IPS-18a (cell line): Measurements from ENCODE around the gene LCE4A.

ENCODE experiments used
- H3K27ac ChIP-seq: one replicate; pipeline ENCODE4 v1.5.1; 2013; ENCODE audit warnings: low read length
- H3K27me3 ChIP-seq: one replicate; pipeline ENCODE4 v1.6.1; 2013; ENCODE audit warnings: mild to moderate bottlenecking, low read length; ENCODE audit not compliant: control insufficient read depth, insufficient read depth
- H3K36me3 ChIP-seq: one replicate; pipeline ENCODE4 v1.6.1; 2013; ENCODE audit warnings: low read depth, low read length; ENCODE audit not compliant: control insufficient read depth
- H3K4me1 ChIP-seq: one replicate; pipeline ENCODE4 v1.6.1; 2013; ENCODE audit warnings: low read depth, low read length; ENCODE audit not compliant: control insufficient read depth
- H3K4me3 ChIP-seq: one replicate; pipeline ENCODE4 v1.5.1; 2013; ENCODE audit warnings: low read length
- H3K9ac ChIP-seq: one replicate; pipeline ENCODE4 v1.6.1; 2013; ENCODE audit warnings: mild to moderate bottlenecking, low read length, moderate library complexity
- H3K9me3 ChIP-seq: one replicate; pipeline ENCODE4 v1.6.1; 2013; ENCODE audit warnings: low read depth, low read length; ENCODE audit not compliant: control insufficient read depth

Gene LCE4A

GRCh38 chr1:152745765-152746444, 37.9 kb downstream of the LCE4A start:
- H3K27me3 ChIP-seq = no peaks in the 10 kb centered on the region
- H3K4me3 ChIP-seq = no peak overlapping the region
- no peak overlapping the region for H3K27ac ChIP-seq
- H3K9me3 ChIP-seq = peaks cover 69% of the 10 kb centered on the region
- no peaks in the 10 kb centered on the region for H3K4me1 ChIP-seq
- no peak overlapping the region for H3K9ac ChIP-seq
- H3K36me3 ChIP-seq = no peaks in the 10 kb centered on the region

- no peaks in the 10 kb centered on the region for H3K4me1 ChIP-seq
- H3K27me3 ChIP-seq = no peaks in the 10 kb centered on the region
- peaks cover 59% of the 10 kb centered on the region for H3K9me3 ChIP-seq
- H3K4me3 ChIP-seq = no peak overlapping the region
- H3K9ac ChIP-seq = no peak overlapping the region
- no peak overlapping the region for H3K27ac ChIP-seq
- H3K36me3 ChIP-seq = no peaks in the 10 kb centered on the region
These were observed 39.9 kb downstream of the LCE4A start for GRCh38 chr1:152747831-152748230.

DNA sequence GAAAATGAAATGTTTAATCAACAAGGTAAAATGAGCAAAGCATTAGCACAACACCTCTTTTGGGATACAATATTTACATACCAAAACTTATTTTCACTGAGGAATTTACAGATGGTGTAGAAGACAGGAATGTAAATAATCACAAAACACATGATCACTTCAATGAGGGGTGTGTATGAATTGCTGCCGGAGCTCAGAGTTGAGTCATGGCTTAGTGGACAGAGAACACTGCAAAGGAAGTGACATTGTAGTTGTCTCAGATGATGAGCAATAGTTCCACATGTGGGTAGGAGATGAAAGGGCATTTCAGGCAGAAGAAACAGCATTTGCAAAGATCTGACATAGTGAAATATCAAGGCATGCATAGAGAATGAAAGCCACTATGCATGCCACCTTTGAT, 44.3 kb downstream of the LCE4A start:
- Histone ChIP-seq H3K4me3 (no peak overlapping the region), H3K36me3 (no peaks in the 10 kb centered on the region), H3K9me3 (peaks cover 64% of the 10 kb centered on the region), H3K27me3 (no peaks in the 10 kb centered on the region), H3K9ac (no peak overlapping the region), H3K27ac (no peak overlapping the region), H3K4me1 (no peaks in the 10 kb centered on the region)

DNA sequence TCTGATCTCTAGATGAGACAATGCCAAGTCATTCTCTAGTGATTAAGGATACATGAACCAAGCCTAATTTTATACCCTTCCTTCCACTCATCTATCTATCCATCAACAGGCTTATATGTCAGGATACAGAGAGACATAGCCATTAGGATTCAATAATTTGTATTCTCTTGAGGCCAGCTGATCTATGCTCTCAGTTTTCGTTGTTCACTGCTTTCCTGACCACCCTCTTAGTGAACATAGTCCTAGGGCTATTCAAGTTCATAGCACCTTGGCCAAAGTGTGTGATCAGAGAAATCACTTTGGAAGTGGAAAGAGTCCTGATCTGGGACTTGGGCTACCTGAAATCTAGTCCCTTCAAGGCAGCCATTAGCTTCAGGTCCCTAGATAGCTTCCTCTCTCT, 45.6 kb downstream of the LCE4A start:
- H3K36me3 ChIP-seq = no peaks in the 10 kb centered on the region
- no peaks in the 10 kb centered on the region for H3K4me1 ChIP-seq
- H3K9ac ChIP-seq = no peak overlapping the region
- no peaks in the 10 kb centered on the region for H3K27me3 ChIP-seq
- peaks cover 70% of the 10 kb centered on the region for H3K9me3 ChIP-seq
- no peak overlapping the region for H3K27ac ChIP-seq
- no peak overlapping the region for H3K4me3 ChIP-seq

GRCh38 chr1:152756872-152757271, 48.9 kb downstream of the LCE4A start:
- Histone ChIP-seq H3K9ac (no peak overlapping the region), H3K27ac (no peak overlapping the region), H3K9me3 (peaks cover 75% of the 10 kb centered on the region), H3K27me3 (no peaks in the 10 kb centered on the region), H3K4me1 (no peaks in the 10 kb centered on the region), H3K4me3 (no peak overlapping the region), H3K36me3 (no peaks in the 10 kb centered on the region)

DNA sequence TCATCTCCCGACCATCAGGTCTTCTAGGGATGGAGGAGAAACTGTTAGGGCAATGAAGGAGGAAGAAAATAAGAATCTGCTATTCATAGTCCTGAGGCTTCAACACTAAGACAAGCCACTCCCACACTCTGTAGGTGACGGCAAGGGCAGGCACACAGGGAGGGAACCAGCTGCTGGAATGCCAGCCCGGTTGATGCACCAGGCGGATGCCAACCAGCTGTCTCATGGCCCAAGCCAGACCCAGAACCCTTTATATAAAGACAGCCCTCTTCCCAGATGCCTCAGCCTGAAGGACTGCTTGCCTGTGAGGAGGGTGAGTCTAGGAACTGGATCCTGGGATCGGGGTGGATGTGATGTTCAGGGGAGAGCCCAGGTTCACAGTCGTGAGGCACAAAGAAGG, 49.8 kb downstream of the LCE4A start, which contains the start of gene KPRP:
KPRP (plus strand) TSS at position 279 of the 400 bp plus-strand sequence. CDS start 1,564 bp downstream, outside the sequence.
- H3K9me3 ChIP-seq = peaks cover 75% of the 10 kb centered on the region
- H3K9ac ChIP-seq = no peak within 1 kb of the TSS
- no peak within 1 kb of the TSS for H3K27ac ChIP-seq
- H3K36me3 ChIP-seq = no peaks in the 10 kb centered on the region
- no peaks in the 10 kb centered on the region for H3K4me1 ChIP-seq
- H3K4me3 ChIP-seq = no peak within 1 kb of the TSS
- H3K27me3 ChIP-seq = no peaks in the 10 kb centered on the region

DNA sequence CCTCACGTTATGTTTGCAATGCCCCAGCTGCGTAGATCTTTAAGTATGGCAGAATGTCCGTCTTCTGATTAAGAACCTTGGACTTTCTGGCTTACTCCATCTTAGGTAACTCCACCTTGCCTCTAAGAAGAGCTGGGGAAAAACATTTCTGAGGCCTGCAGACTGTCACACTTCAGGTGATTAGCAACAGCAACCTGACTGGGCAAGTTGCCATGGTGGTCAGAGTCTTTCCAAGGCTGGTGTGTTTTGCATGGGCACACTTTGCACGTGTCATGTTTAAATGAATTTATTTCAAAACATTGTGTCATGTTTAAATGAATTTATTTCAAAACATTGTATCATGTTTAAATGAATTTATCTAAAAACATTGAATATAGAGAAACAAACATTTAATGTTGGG, 50.7 kb downstream of the LCE4A start:
- Histone ChIP-seq H3K27ac (no peak overlapping the region), H3K4me3 (no peak overlapping the region), H3K27me3 (no peaks in the 10 kb centered on the region), H3K9me3 (peaks cover 79% of the 10 kb centered on the region), H3K9ac (no peak overlapping the region), H3K4me1 (no peaks in the 10 kb centered on the region), H3K36me3 (no peaks in the 10 kb centered on the region)
